ENCODE data around the gene DENND2A. TPM values are rescaled to one million over a fixed set of nuclear protein-coding genes. Genes with fewer than 3 reads are reported as not detected.
A peak's percentile ranks its signal among the peaks of the same experiment; 100 is the strongest.

DENND2A gene
- polyA plus RNA-seq, 1 donor from 2014 or later, result not detected

DNA sequence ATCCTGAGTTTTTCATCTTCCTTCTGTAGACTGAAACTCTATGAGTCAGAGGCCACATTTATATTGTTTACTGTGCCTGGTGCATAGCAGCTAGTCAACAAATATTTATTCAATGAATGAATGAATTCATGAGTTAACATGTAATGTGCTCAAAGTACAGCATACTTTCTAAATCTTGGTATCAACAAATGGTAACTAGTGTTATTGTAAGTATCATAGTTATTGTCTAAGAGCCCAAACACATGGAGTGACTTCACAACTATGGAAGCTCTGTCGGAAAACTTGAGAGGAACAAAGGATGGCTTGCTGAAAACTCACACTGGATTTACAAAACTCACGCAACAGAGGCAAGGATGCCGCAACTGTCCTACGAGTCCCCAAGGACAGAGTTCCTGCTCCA is 35.9 kb downstream of the DENND2A start:
- Mint-ChIP-seq H3K9me3 (no peaks in the 10 kb centered on the region), H3K27ac (no peak overlapping the region), H3K4me1 (peaks cover 0 to 2% (median 0%) of the 10 kb centered on the region in 3 donors), H3K36me3 (peaks cover 4% of the 10 kb centered on the region), H3K27me3 (peaks cover 6% of the 10 kb centered on the region), H3K4me3 (peak overlapping the region in 1 of 4 donors; percentile 58)

- H3K27ac Mint-ChIP-seq, result no peak overlapping the region
- H3K9me3 Mint-ChIP-seq, result no peaks in the 10 kb centered on the region
- peaks cover 0 to 2% (median 0%) of the 10 kb centered on the region in 3 donors for H3K4me1 Mint-ChIP-seq
- H3K4me3 Mint-ChIP-seq, result no peak overlapping the region
- peaks cover 6% of the 10 kb centered on the region for H3K27me3 Mint-ChIP-seq
- H3K36me3 Mint-ChIP-seq, result peaks cover 4% of the 10 kb centered on the region
These were observed 36.5 kb downstream of the DENND2A start for GRCh38 chr7:140604076-140604475.

DNA sequence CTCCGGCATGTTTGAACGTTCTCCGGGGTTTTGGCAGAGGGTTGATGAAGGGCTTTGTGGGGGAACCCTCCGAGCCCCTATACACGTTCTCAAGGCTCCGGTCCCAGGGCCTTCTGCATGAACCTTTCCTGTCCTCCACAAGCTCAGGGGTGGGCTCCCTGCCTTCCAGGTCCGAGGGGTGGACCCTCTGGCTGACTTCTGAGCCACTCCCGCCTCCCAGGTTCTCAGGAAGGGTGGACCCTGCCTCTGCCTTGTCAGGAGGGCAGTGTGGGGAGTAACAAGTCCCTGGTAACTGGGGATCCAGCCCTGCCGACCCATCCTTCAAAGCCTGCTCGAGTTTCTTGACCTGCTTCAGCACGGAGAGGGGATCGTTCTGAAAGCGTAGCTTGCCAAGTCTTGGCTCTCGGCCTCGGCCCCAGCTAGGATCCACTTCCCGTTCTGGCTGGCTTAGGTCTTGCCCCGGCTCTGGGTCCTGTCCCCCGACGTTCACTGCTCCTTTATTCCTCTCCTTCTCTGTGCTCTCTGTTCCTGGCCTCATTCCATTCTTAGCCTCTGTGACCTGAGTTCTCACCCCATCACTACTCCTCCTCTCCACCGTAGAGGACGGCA is 38.9 kb downstream of the DENND2A start:
- Mint-ChIP-seq H3K36me3 (peaks cover 4% of the 10 kb centered on the region), H3K9me3 (no peaks in the 10 kb centered on the region), H3K4me3 (no peak overlapping the region), H3K4me1 (peaks cover 0 to 2% (median 0%) of the 10 kb centered on the region in 3 donors), H3K27ac (peak overlapping the region in 1 of 3 donors; percentile 9), H3K27me3 (peaks cover 8% of the 10 kb centered on the region)

- H3K27me3 Mint-ChIP-seq, result peaks cover 11% of the 10 kb centered on the region
- peaks cover 3% of the 10 kb centered on the region for H3K36me3 Mint-ChIP-seq
- peaks cover 0 to 2% (median 0%) of the 10 kb centered on the region in 3 donors for H3K4me1 Mint-ChIP-seq
- H3K9me3 Mint-ChIP-seq, result no peaks in the 10 kb centered on the region
- H3K4me3 Mint-ChIP-seq, result no peak overlapping the region
- H3K27ac Mint-ChIP-seq, result no peak overlapping the region
These were observed 40.3 kb downstream of the DENND2A start for GRCh38 chr7:140600341-140600740.

- Mint-ChIP-seq H3K4me1 (peaks cover 0 to 5% (median 2%) of the 10 kb centered on the region in 3 donors), H3K27me3 (peaks cover 14% of the 10 kb centered on the region), H3K9me3 (peaks cover 0 to 2% (median 0%) of the 10 kb centered on the region in 3 donors), H3K4me3 (no peak overlapping the region), H3K36me3 (peaks cover 1% of the 10 kb centered on the region), H3K27ac (no peak overlapping the region)
These were observed 43.1 kb downstream of the DENND2A start for GRCh38 chr7:140597428-140597949.

DNA sequence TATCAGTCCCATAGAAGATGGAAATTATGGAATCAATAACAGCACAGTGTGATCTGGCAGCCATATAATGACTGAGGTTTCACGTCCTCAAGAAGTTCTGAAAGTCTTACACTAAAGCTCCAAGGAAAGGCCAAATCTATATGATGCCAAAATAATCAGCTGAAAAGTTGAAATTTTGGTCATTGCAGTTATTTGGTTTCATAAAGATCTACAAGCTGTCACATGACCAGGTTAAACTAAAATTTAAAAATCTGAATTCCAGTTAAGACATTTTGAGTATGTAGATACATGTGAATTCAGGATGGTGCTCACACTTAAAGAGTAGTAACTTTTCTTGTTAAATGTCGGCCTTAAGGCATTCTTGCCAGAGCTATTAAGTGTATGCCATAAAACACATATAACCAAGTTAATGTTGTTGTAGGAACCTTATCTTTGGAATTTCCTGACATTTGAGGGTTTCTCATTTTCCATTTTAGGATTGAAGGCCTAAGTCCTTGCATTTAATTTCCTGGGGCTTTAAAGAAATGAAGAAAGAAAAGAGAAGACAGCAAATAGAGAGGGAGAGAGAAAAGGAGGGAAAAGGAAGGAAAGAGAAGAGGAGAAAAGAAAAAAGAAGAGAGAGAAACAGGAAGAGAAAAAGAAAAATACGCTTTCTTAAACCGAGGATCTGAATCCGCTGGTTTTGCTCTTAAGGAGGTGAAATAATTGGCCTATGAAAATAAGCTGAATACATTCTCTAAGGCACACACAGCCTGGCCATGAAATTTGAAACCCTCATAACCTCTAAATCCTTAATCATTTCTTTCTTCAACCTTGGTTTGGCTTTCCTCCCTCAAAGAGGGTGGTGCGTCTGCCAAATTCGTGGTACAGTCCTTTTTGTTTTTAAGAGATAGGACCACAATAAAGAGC is 43.8 kb downstream of the DENND2A start:
- Mint-ChIP-seq H3K4me3 (peak overlapping the region in 1 of 4 donors; percentile 3), H3K27me3 (peaks cover 10% of the 10 kb centered on the region), H3K9me3 (peaks cover 0 to 2% (median 0%) of the 10 kb centered on the region in 3 donors), H3K27ac (no peak overlapping the region), H3K4me1 (peaks cover 0 to 5% (median 0%) of the 10 kb centered on the region in 3 donors), H3K36me3 (peaks cover 1% of the 10 kb centered on the region)

DNA sequence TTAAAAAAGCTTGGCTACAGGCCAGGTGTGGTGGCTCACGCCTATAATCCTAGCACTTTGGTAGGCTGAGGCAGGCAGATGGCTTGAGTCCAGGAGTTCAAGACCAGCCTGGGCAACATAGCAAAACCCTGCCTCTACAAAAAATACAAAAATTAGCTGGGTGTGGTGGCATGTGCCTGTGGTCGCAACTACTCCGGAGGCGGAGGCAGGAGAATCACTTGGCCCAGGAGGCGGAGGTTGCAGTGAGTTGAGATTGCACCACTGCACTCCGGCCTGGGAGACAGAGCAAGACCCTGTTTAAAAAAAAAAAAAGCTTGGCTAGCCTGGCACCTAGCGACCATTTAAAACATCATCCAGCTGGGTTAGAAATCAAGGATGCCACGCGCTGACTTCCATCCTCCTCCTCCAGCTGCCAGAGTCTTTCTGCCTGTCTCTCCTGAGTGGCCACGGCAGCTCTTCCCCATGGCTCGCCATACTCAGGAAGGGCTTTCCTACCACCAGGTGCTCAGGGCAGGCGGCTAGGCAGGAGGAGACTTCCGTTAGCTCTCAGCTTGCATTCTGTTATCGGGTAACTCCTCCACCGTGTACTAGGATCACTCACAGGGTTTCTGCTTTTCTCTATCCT is 45.0 kb downstream of the DENND2A start:
- H3K27ac Mint-ChIP-seq, result no peak overlapping the region
- peaks cover 4 to 5% (median 4%) of the 10 kb centered on the region in 3 donors for H3K4me1 Mint-ChIP-seq
- no peak overlapping the region for H3K4me3 Mint-ChIP-seq
- peaks cover 1% of the 10 kb centered on the region for H3K36me3 Mint-ChIP-seq
- H3K27me3 Mint-ChIP-seq, result peaks cover 10% of the 10 kb centered on the region
- H3K9me3 Mint-ChIP-seq, result peaks cover 0 to 2% (median 0%) of the 10 kb centered on the region in 3 donors

- peaks cover 10% of the 10 kb centered on the region for H3K27me3 Mint-ChIP-seq
- peaks cover 0 to 2% (median 0%) of the 10 kb centered on the region in 3 donors for H3K9me3 Mint-ChIP-seq
- H3K36me3 Mint-ChIP-seq, result no peaks in the 10 kb centered on the region
- no peak overlapping the region for H3K4me3 Mint-ChIP-seq
- no peak overlapping the region for H3K27ac Mint-ChIP-seq
- peaks cover 4 to 5% (median 4%) of the 10 kb centered on the region in 3 donors for H3K4me1 Mint-ChIP-seq
These were observed 46.4 kb downstream of the DENND2A start for GRCh38 chr7:140594131-140594691.

- H3K27ac Mint-ChIP-seq, result peak overlapping the region in 1 of 3 donors; percentile 24
- H3K9me3 Mint-ChIP-seq, result peaks cover 0 to 2% (median 0%) of the 10 kb centered on the region in 3 donors
- H3K36me3 Mint-ChIP-seq, result no peaks in the 10 kb centered on the region
- H3K4me3 Mint-ChIP-seq, result no peak overlapping the region
- H3K27me3 Mint-ChIP-seq, result peaks cover 9% of the 10 kb centered on the region
- H3K4me1 Mint-ChIP-seq, result peaks cover 4 to 5% (median 4%) of the 10 kb centered on the region in 3 donors
These were observed 47.0 kb downstream of the DENND2A start for GRCh38 chr7:140593672-140593982.

GRCh38 chr7:140592964-140593671 is 47.5 kb downstream of the DENND2A start:
- H3K27ac Mint-ChIP-seq, result peak overlapping the region in 1 of 3 donors; percentile 24
- no peaks in the 10 kb centered on the region for H3K36me3 Mint-ChIP-seq
- H3K4me1 Mint-ChIP-seq, result peaks cover 4 to 5% (median 4%) of the 10 kb centered on the region in 3 donors
- peaks cover 9% of the 10 kb centered on the region for H3K27me3 Mint-ChIP-seq
- H3K9me3 Mint-ChIP-seq, result peaks cover 0 to 2% (median 0%) of the 10 kb centered on the region in 3 donors
- no peak overlapping the region for H3K4me3 Mint-ChIP-seq

DNA sequence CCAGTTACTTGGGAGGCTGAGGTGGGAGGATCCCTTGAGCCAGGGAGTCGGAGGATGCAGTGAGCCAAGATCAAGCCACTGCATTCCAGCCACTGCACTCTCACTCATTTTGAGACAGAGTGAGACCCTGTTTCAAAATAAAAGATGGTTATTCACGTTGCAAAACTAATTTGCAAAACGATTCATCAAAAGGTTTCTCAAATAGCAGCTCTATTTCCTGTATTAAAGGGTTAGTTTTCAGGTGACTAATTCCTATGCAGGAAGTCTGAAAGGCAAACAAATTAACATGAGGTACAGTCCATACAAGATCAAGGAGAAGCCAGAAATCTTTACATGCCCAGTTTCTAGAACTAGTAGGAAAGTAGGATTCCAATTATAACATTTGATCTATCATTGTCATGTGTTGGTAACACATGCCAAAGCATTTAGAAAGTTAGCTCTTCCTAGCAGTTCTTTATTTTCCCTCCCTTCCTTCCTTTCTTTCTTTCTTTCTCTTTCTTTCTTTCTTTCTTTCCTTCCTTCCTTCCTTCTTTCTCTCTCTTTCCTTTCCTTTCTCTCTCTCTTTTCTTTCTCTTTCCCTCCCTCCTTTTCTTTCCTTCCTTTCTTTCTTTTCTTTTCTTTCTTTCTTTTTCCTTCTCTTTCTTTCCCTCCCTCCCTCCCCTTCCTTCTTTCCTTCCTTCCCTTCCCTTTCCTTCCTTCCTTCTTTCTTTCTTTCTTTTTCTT is 49.3 kb downstream of the DENND2A start:
- peaks cover 4 to 5% (median 4%) of the 10 kb centered on the region in 3 donors for H3K4me1 Mint-ChIP-seq
- no peak overlapping the region for H3K27ac Mint-ChIP-seq
- peaks cover 0 to 2% (median 0%) of the 10 kb centered on the region in 3 donors for H3K9me3 Mint-ChIP-seq
- H3K36me3 Mint-ChIP-seq, result no peaks in the 10 kb centered on the region
- peaks cover 7% of the 10 kb centered on the region for H3K27me3 Mint-ChIP-seq
- no peak overlapping the region for H3K4me3 Mint-ChIP-seq

- Mint-ChIP-seq H3K4me3 (no peak overlapping the region), H3K27ac (no peak overlapping the region), H3K9me3 (no peaks in the 10 kb centered on the region), H3K27me3 (no peaks in the 10 kb centered on the region), H3K4me1 (peaks cover 0 to 4% (median 4%) of the 10 kb centered on the region in 3 donors), H3K36me3 (no peaks in the 10 kb centered on the region)
These were observed 53.4 kb downstream of the DENND2A start for GRCh38 chr7:140587243-140587642.

- Mint-ChIP-seq H3K27me3 (no peaks in the 10 kb centered on the region), H3K27ac (no peak overlapping the region), H3K36me3 (no peaks in the 10 kb centered on the region), H3K4me3 (no peak overlapping the region), H3K4me1 (peaks cover 0 to 3% (median 3%) of the 10 kb centered on the region in 3 donors), H3K9me3 (no peaks in the 10 kb centered on the region)
These were observed 54.1 kb downstream of the DENND2A start for GRCh38 chr7:140586516-140586915.

DNA sequence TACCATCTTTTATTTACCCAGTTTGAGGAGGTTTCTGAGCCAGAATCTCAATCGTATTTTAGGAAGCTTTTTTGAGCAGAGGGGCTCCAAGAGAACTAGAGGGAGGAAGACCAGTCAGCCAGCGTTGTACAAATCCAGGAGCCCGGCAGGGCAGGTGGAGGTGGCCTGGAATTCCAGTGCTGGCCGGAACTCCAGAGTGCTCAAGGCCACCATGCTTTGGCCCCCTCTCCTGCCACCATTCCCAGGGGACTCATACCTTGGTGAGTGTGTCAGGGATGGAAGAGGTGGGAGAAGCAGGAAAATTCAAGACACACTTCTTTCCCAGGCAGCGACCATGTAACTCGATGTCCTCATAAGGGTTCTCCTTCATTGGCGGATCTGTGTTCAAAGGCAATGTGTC is 55.3 kb downstream of the DENND2A start:
- Mint-ChIP-seq H3K4me1 (no peaks in the 10 kb centered on the region), H3K27me3 (no peaks in the 10 kb centered on the region), H3K4me3 (no peak overlapping the region), H3K27ac (no peak overlapping the region), H3K9me3 (no peaks in the 10 kb centered on the region), H3K36me3 (no peaks in the 10 kb centered on the region)

Measured in IgD-negative memory B cell (primary cell).